Mesodermal cell (in vitro differentiated cells): ENCODE measurements around the gene OR6P1.

Source experiments
- H3K27ac ChIP-seq: 2 replicates; pipeline ENCODE4 v1.7.0; 2013; ENCODE audit warnings: mild to moderate bottlenecking, low read depth, low read length, moderate library complexity; ENCODE audit not compliant: severe bottlenecking
- H3K36me3 ChIP-seq: 2 replicates; pipeline ENCODE4 v1.7.1; 2013; ENCODE audit warnings: mild to moderate bottlenecking, low read length, moderate library complexity; ENCODE audit not compliant: control insufficient read depth, insufficient read depth
- H3K4me1 ChIP-seq: one replicate; pipeline ENCODE4 v1.7.1; 2013; ENCODE audit warnings: mild to moderate bottlenecking, low read length; ENCODE audit not compliant: insufficient read depth, control insufficient read depth, poor library complexity, severe bottlenecking
- H3K4me3 ChIP-seq: 2 replicates; pipeline ENCODE4 v1.7.0; 2013; ENCODE audit warnings: low read length, control low read depth, mild to moderate bottlenecking; ENCODE audit not compliant: insufficient read depth, poor library complexity, severe bottlenecking; ENCODE audit errors: extremely low read depth
- H3K9me3 ChIP-seq: 2 replicates; pipeline ENCODE4 v1.7.1; 2013; ENCODE audit warnings: mild to moderate bottlenecking, low read length, moderate library complexity; ENCODE audit not compliant: control insufficient read depth
- WGBS, 2 experiments: methylation state at CpG; one replicate each; pipeline ENCODE4 v1.1.5; 2013; ENCODE audit warnings: missing lambda C conversion rate in 2 of 2; ENCODE audit not compliant: insufficient coverage in 2 of 2; 5-methylcytosine and 5-hydroxymethylcytosine counted together

OR6P1 gene

DNA sequence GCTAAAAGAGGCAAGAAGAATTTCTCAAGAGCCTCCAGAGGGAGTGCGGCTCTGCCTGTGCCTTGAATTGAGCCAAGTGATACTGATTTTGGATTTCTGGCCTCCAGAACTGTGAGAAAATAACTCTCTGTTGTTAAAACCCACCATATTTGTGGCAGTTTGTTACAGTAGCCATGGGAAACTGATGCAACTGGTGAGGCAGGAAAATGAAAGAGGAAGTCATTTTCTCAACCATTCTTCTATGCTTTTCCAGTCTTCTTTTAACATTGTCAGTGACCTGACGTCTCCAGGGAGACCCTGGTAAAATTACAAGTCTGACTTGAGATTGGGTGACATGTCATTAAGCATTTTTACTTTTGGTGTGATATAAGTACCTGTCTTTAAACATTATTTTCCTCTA, 5.8 kb downstream of the OR6P1 start:
- no peaks in the 10 kb centered on the region for H3K4me1 ChIP-seq
- 100% methylated on average over 1 of the region's 2 CpGs; no CpG with 5 or more reads in 1 of the 2 experiments for WGBS, 2 experiments

DNA sequence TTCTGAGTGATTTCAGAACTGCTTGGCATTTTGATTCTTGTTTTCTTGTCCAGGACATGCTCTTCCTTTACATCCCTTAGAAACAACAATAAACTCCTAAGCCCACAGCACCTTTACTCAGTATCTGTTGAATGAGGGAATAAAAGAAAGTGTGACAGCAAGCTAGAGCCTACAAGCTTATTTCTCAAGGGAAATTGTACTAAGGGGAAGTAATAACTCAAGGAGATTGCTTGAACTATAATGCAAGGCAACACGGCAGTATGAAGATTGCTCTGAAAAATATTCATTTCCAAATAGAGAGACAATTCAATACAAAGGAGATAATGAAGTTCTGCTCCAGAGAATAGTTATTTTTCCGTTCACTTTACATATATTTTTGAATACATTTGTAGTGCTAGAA, 6.5 kb downstream of the OR6P1 start:
- Histone ChIP-seq H3K9me3 (no peaks in the 10 kb centered on the region), H3K36me3 (no peaks in the 10 kb centered on the region), H3K4me1 (no peaks in the 10 kb centered on the region), H3K4me3 (no peak overlapping the region), H3K27ac (no peak overlapping the region)
- WGBS, 2 experiments, result no CpG with 5 or more reads among the region's 2 CpGs

More for the DNA sequence above, 5.8 kb downstream of the OR6P1 start:
- H3K4me3 ChIP-seq, result no peak overlapping the region
- no peaks in the 10 kb centered on the region for H3K9me3 ChIP-seq
- no peak overlapping the region for H3K27ac ChIP-seq
- no peaks in the 10 kb centered on the region for H3K36me3 ChIP-seq

DNA sequence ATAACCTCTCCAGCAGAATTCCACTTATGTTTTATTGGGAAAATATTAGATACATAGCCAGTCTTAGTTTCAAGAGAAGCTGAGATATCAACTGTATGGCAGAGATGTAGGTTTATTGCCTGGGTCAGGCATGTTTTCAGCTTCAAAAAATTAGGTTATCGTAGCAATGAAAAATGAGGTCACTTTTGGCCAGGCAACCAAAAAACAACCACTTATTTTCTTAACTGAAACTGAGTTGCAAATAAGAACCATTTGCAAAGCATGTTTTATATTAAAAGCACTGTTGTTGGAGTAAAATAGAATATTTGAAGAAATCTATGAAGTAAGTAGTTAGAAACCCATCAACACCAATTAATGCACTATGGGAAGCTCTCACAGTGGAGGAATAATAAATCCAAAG, 10.7 kb downstream of the OR6P1 start:
- WGBS, 2 experiments, result no CpG with 5 or more reads among the region's 1 CpG
- Histone ChIP-seq H3K36me3 (no peaks in the 10 kb centered on the region), H3K4me1 (no peaks in the 10 kb centered on the region), H3K27ac (no peak overlapping the region), H3K4me3 (no peak overlapping the region), H3K9me3 (no peaks in the 10 kb centered on the region)

DNA sequence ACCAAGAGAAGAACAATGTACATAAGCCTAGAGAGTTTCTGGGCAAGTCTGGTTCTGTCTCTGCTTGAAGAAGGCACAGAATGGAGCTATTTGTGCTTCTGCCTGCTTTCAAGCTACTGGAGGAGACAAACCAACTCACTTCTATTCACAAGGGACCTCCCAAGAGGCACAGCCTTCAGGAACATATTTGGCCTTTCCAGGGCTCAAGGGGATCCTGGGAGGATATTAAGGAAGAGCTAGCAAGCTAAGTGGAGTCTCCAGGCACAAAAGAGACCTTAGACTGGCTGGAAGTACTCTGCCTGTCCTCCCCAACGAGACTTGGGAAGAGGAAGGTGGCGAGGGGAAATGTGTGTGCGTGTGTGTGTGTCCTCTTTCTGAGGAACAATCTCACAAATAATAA, 16.0 kb downstream of the OR6P1 start, which contains the start of gene OR6Y1:
OR6Y1 (minus strand) TSS at position 54 of the 400 bp plus-strand sequence. CDS start 6,300 bp downstream, outside the sequence.
- no peak within 1 kb of the TSS for H3K27ac ChIP-seq
- no CpG with 5 or more reads among the region's 3 CpGs for WGBS, 2 experiments
- H3K4me1 ChIP-seq, result no peaks in the 10 kb centered on the region
- no peaks in the 10 kb centered on the region for H3K36me3 ChIP-seq
- H3K9me3 ChIP-seq, result no peaks in the 10 kb centered on the region
- no peak within 1 kb of the TSS for H3K4me3 ChIP-seq

DNA sequence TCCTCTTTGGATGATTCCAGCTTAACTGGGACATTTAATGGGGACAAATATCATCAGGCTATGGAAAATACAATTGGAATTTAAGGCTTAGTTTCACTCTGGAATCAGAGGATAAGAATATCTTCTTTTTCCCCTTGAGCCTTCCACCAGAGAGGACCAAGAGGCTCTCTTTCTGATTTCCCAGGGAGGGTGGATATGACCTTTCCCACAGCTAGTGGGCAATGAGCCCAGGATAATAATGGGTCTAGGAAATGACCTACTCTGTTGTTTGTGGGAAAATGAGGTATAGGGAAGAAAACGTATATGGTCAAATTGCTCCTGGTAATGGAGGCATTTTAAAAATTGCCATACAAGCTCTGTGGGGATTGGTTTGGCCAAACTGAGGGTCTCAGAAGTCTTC, 18.1 kb downstream of the OR6P1 start:
- Histone ChIP-seq H3K27ac (no peak overlapping the region), H3K9me3 (no peaks in the 10 kb centered on the region), H3K4me1 (no peaks in the 10 kb centered on the region), H3K36me3 (no peaks in the 10 kb centered on the region), H3K4me3 (no peak overlapping the region)
- WGBS, 2 experiments, result 86 to 100% methylated on average over 1 of the region's 1 CpG

DNA sequence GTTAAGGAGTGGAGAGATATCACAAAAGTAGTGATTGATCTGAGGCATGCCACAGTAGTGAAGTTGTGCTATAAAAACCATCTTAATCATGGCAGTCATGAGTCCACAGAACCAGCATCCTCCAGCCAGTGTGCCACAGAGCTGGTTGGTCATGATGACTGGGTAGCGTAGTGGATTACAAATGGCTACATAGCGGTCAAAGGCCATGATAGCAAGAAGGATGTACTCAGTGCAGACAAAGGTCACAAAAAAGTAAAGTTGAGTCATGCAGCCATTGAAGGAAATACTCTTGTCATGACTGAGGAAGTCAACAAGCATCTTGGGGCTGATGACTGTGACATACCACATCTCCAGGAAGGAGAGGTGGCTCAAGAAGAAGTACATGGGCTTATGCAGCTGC, 22.8 kb downstream of the OR6P1 start:
- WGBS, 2 experiments, result 100% methylated on average over 2 of the region's 2 CpGs

DNA sequence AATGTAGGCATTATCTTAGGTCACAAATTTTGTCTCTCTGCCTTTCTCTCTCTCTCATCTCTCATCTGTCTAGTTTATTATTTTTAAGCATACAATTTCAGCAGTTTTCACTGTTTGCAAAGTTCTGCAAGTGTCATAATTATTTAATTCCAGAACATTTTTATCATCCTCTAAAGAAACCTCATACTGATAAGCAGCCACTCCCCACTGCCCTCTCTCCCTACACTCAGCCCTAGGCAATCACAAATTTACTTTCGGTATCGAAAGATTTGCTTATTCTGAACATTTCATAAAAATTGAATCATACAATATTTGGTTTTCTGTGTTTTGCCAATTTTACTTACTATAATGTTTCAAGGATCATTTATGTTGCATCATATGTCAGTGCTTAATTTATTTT, 32.8 kb downstream of the OR6P1 start:
- no peaks in the 10 kb centered on the region for H3K9me3 ChIP-seq
- H3K4me3 ChIP-seq, result no peak overlapping the region
- no peaks in the 10 kb centered on the region for H3K4me1 ChIP-seq
- H3K36me3 ChIP-seq, result no peaks in the 10 kb centered on the region
- H3K27ac ChIP-seq, result no peak overlapping the region
- no CpG with 5 or more reads among the region's 2 CpGs for WGBS, 2 experiments

More for the DNA sequence above, 22.8 kb downstream of the OR6P1 start:
- H3K36me3 ChIP-seq, result no peaks in the 10 kb centered on the region
- H3K27ac ChIP-seq, result no peak overlapping the region
- H3K4me1 ChIP-seq, result no peaks in the 10 kb centered on the region
- no peaks in the 10 kb centered on the region for H3K9me3 ChIP-seq
- no peak overlapping the region for H3K4me3 ChIP-seq

DNA sequence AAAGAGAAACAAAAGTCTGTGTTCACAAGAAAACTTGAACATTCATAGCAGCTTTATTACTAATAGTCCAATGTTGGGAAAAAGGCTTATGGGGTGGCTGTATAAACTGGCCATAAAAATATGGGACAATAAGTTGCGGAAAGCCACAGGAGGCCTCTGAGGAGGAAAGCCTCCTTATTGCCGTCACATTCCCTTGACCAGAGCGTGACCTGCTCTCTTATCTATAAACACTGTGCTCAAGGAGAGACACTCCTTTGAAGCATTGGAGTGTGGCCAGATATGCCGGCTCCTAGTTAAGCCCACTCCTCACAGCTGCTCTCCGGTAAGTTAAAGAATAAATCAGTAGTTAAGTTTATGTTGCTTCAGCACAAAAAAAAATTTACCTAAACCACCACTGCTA, 35.9 kb downstream of the OR6P1 start:
- Histone ChIP-seq H3K36me3 (no peaks in the 10 kb centered on the region), H3K27ac (no peak overlapping the region), H3K9me3 (no peaks in the 10 kb centered on the region), H3K4me1 (no peaks in the 10 kb centered on the region), H3K4me3 (no peak overlapping the region)
- no CpG with 5 or more reads among the region's 5 CpGs for WGBS, 2 experiments

DNA sequence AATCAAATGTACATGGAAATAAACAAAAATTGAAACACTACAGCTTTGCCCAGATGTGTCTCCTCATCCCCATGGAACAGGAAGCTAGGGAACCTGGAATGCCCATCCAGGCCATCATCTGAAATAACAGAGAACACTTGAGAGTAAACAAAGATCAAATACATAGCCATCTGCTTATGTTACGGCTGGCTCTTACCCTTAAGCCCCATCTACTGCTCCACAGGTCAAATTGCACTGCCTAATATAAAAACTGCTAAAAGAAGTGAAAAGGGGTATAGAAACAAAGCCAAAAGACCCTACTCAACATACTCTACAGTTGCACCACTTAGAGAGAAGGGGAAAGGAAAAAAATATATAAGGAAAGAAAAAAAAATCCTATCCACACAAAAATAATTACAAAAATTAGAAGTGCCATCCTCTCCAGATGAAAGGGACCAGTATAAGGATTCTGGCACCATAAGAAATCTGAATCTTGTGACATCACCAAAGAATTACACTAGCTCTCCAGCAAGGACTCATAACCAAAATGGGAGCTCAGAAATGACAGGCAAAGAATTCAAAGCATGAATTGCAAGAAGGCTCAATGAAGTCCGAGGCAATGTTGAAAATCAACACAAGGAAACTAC, 43.1 kb downstream of the OR6P1 start:
- no CpG with 5 or more reads among the region's 2 CpGs for WGBS, 2 experiments
- no peak overlapping the region for H3K27ac ChIP-seq

DNA sequence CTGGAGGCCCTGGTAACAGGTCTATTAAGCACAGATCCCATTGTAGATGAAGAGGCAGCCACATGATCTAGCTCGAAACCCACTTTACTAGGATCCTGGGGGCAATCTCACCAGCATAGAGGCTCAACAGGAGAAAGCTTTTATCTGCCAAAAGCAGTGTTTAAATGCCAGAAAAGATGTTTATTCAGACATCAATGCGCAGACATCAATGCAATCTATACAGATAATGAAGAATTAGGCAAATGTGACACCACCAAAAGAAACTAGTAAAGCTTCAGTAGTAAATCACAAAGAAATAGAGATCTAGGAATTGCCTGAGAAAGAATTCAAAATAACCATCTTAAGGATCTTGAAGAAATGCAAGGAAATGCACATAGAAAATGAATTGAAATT, 48.7 kb downstream of the OR6P1 start:
- H3K4me1 ChIP-seq, result no peaks in the 10 kb centered on the region
- no peak overlapping the region for H3K27ac ChIP-seq
- 80 to 100% methylated on average over 1 of the region's 2 CpGs for WGBS, 2 experiments
- no peaks in the 10 kb centered on the region for H3K36me3 ChIP-seq
- H3K4me3 ChIP-seq, result no peak overlapping the region
- no peaks in the 10 kb centered on the region for H3K9me3 ChIP-seq

More for the DNA sequence above, 43.1 kb downstream of the OR6P1 start:
- Histone ChIP-seq H3K9me3 (no peaks in the 10 kb centered on the region), H3K36me3 (no peaks in the 10 kb centered on the region), H3K4me1 (no peaks in the 10 kb centered on the region), H3K4me3 (no peak overlapping the region)

DNA sequence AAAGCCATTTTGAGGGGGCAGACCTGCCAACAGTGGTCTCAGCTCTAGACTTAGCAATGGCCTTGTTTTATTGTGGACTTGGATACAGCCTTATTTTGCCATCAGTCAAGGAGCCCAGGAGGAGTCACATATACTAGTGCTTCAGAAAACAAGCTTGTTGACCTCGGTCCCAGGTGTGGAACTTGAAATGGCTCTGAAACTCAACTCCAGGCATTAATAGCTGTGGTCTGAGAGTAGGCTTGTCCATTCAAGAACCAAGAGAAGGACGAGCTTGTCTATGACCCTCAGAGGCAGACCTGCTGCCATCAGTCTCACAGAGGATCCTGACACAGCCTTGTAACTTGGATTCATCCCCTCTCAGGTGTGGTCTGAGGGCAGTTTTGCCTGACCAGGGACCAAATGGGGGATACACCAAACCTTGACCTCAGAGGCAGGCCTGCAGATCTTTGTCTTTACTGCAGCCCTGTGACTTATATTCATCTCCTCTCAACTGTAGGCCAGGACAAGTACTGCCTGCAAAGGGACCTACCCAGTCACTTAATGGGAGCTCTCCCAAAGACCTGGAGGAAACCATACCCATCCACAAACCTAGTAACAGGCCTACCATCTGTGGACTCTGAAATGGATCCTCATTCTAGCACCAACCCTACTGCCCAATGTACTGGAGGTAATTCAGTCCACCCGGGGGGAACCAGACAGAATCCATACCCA, 49.3 kb downstream of the OR6P1 start:
- WGBS, 2 experiments, result 88 to 100% methylated on average over 2 of the region's 3 CpGs
- Histone ChIP-seq H3K27ac (no peak overlapping the region), H3K36me3 (no peaks in the 10 kb centered on the region), H3K4me1 (no peaks in the 10 kb centered on the region), H3K9me3 (no peaks in the 10 kb centered on the region), H3K4me3 (no peak overlapping the region)
